Hematopoietic multipotent progenitor cell treated with erythropoietin and hydrocortisone succinate and interleukin-3 and kit ligand, for 15 days (in vitro differentiated cells): Measurements from ENCODE around the gene NAV2.

ENCODE experiments used
- DNase-seq: peaks from one replicate; pipeline ENCODE4 v3.0.0-alpha.2; 2015; ENCODE audit warnings: low spot score

Gene NAV2

DNA sequence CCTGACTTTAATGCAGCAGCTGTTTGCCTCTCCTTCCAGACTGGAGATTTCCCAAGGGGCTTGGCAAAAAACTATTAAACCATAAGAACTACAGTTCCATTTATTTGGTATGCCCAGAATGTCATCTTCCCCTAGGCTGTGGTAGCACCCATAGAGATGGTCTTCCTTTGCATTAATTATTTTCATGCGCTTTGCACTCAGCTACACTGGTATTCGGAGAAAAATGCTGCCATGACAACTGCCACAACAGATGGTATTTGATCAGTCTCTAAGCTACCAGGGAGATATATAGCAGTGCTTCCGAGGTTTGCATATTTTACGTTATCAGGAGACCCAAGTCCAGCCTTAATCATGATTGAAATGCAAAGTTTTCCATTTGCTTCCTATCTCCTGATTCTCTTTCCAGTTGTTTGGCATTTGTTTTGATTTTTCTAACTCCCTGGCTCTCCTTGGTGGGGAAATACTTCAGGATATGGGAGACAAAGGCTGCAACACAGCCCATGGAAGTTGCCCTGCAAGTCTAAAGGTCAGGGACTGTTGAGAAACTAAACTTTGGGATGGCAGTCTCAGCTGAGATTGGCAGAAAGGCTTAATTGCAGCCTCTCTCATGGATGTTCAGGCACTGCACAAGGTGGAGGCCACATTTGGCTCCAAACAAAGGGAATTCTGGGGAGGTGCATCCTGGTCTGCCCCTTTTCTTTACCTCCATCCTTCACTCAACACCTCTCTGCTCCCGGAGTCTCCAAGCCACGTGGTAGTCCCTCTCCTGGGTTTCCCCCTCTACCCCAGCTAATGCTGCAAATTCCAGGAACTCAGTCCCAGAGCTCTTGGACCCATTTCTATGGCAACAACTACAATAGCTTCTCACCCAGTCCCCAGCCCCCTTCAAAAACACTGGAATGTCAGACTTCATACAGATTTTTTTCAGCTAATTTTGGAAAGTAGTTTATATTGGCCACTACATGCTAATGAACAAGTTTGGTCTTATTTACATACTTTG, 151.8 kb downstream of the NAV2 start:
- DNase-seq, result no peak

DNA sequence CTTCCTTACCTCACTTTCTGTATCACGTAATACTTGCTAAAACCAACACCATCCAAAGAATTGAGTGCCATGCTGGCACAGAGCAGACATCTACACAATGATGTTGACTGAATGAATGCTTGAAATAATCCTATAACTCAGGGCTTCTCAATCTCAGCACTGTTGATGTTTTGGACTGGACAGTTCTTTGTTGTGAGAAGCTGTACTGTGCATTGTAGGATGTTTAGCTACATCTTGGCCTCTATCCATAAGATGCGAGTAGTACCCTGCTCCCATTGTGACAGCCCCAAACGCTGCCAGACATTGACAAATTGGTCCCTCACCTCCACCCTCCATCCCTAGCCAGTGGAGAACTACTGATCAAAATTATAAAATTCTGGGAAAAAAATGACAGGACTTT, 153.4 kb downstream of the NAV2 start:
- no peak for DNase-seq

DNA sequence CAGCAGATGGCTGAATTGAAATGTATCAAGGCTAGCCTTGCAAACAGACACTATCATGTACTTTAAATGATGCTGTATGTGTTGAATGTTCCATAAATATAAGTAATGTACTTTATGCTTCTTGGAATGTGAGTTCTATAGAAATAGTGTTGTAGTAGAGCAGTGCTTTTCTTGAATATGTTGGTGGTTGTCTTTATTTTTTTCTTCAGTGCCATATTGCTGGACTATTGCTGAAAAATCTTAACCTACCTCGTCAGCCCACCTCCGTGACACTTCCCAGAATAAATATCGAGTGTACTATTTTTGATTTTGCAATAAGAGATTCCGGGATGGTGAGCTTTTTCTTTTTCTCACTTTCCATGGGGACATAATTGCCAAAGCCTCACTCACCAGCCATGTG, 153.9 kb downstream of the NAV2 start:
- no peak for DNase-seq

DNA sequence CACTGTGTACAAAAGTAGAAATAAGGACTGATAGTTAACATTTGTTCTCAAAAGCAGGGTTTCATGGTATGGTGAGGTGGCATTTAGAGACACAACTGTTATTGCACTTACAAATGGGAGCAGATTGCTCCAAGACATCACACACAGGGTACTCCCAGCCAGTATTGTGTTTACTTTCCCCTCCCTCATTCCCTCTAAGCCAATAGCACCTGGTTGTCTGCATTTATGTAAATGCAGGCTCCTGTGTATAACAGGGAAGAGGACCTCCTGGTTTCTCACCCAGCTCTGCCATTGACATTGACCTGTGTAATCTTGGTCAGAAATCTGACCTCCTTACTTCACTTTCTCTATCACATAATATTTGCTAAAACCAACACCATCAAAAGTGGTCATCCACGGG, 154.4 kb downstream of the NAV2 start:
- no peak for DNase-seq

DNA sequence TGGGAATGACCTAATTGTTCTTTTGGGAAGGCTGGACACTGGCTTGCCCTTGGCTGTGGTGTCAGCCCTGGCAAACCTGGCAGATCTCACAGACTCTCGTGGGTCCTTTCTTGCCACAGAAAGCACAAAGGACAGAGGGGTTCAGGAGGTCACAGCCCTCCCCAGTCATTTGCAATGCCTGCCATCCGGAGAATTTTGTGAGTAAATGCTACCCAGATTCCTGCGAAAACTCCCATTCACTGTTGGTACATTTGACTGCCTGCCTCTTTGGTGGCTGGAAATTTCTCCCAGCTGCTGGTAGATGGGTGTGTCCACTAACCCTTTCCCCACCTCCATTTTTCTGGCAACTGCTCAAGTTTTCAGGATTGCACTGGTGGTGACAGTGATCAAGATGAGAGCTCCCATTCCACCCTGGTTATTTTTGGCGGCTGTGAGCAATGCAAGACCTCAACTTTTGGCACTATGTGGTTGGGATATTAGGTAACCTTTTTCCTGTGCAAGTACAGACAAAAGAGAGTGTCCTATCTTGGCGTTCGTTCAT, 155.7 kb downstream of the NAV2 start:
- DNase-seq, result no peak

DNA sequence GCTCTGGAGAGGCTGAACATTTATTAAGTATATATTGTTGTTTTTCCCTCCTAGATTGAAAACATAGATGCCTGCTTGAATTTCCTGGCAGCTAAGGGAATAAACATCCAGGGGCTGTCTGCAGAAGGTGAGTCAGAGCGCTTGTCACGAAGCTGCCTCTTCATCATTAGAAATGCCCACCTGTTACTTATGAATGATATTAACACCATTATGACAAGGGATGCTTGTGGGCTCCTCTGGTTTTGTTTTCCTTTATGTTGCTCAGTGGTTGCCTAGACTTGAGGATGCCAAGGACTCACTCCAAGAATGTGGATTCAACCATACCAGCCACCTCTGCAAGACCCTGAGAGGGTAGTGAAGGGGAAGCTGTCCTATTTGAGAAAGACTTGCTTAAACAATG, 156.2 kb downstream of the NAV2 start:
- no peak for DNase-seq

DNA sequence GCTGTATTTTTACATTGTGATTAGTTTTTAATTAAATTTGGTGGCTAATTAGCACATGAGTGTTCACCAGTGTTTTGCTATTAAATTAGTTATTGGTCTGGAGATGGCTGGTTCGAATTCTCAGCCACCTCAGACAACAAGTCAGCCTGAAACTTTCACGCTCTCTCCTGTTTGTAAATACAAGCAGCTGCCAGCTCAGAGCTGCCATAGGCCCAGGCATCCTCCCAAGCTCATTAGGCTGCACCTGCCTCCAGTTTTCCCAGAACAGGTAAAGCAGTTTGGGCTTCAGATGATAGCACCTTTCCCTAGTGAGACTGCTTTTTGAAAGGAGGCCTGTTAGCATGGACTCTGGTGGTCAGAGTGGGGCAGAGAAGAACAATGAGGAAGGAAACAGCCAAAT, 156.8 kb downstream of the NAV2 start:
- DNase-seq, result no peak

DNA sequence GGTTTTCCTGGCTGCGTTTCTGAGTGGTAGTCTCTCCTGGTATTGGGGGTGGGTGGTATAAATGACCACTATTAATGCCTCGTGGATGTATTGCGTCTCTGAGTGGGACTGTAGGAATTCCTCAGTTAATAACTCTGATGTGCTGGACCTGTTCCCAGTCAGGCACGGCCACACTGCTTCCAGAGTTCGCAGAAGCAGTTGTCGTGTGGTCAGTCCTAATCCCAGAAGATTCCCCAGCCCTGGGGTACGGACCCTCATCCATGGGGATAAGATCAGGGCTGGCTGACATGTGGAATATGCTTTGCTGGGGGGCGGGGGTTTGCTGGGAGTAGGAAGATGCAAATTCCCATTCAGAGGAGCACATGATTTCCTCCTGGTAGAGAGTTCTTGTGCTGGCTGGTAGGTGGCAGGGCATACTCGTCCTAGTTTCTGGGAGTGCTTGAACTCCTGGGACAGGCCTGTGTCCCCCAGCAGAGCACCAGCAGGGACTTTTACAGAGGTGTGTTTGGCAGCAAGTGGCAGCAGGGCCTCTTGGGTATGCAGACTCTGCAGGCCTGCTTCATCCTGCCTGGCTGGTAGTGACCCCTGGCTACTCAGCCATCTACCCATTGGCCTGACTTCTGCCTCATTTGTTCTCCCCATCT, 157.4 kb downstream of the NAV2 start:
- DNase-seq, result no peak

DNA sequence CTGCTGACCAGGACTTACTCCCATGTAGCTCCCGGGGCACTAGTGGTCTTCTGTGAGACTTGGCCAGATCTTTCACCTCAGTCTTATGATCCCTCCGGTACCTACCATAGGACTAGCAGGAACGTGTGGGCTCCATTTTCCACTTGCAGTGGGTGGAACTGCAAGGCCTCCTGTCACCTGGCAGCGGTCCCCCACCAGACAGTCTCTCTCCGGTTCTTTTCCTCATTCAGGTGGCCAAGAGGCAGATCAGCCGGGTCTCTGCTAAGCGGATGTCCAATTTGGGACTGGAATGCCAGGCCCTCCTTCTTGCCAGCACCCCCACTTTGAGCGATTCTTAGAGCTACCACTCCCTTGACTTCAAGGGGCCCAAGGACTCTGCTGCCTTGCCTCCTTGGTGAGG, 158.9 kb downstream of the NAV2 start:
- no peak for DNase-seq

DNA sequence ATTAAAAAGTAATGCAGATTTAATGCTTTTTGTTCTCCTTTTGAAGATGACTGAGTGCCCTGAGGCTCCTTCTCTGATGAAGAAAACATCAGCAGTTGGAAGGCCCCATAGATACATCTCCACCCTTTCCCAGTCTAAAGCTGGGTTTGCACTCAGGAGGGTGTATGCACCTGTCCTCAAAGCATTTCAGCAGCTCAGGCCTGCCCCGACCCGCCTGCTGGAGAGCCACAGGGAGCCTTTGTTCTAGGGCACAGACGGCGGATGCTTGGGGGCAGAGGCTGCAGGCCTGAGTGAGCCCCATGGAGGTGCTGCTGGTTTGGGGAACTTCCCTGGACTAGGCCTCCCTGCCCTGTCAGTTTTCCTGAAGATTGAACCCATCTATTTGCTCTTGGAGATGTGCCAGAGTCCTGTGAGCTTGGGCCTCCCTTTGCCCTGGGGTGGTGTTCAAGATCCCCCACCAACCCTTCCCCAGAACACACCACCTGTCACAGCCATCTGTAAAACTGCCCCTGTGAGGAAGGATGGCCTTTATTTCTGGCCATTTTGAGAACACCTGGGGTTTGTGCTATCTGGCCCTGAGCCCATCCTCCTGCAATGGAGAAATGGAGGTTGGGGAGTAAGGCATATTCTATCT, 160.0 kb downstream of the NAV2 start:
- DNase-seq, result no peak

DNA sequence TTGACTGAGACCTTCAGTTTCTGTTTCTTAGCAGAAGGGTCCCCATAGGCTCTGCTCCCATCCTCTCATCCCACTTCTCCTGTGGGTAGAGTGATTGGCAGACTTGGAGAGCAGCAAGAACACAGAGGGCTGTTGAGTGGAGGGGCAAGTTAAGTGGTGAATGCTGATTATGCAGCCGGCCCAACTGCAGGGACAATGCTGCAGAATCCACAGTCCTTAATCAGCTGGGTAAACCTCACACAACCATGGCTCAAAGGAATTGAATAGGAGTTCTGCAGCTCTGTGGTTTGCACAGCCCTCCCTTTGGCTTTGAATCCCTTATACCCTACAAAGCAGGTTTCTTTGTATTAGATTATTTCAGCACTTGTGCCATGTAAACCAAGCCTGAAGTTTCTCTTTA, 161.1 kb downstream of the NAV2 start:
- no peak for DNase-seq

DNA sequence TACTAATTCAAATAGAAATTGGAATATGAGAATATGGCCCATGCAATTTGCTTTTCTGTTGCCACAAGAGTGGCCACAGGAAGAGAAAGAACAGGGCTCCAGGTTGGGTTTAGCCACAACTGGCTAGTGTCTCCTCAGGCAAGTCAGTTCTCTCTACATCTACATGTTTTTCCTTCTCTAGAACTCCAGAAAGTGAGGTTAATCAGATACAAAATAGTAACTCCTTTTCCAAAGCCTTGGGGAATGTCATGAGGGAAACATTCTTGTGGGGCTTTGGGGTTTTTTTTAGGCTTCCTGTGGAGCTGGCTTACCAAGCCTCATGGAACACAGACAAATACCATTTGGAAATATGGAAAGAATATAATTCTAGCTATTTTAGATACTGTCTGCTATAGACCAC, 161.6 kb downstream of the NAV2 start:
- DNase-seq, result no peak

GRCh38 chr11:19876750-19877149, 164.1 kb downstream of the NAV2 start:
- DNase-seq, result no peak

- no peak for DNase-seq
These were observed 165.9 kb downstream of the NAV2 start for GRCh38 chr11:19878520-19878919.

GRCh38 chr11:19879307-19880087, 166.9 kb downstream of the NAV2 start:
- DNase-seq, result no peak

DNA sequence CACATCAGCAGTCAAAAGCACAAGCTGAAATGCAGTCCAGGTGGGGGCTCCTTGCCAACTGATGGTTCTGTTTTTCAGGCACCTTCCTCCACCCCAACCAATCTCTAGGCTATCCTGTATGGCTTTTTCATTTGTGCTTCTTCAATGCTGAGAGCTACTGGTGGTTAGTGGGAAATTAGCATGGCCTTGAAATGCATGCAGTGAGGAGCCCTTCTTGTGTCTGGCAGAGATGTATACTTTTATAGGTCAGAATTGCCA, 167.4 kb downstream of the NAV2 start:
- no peak for DNase-seq

DNA sequence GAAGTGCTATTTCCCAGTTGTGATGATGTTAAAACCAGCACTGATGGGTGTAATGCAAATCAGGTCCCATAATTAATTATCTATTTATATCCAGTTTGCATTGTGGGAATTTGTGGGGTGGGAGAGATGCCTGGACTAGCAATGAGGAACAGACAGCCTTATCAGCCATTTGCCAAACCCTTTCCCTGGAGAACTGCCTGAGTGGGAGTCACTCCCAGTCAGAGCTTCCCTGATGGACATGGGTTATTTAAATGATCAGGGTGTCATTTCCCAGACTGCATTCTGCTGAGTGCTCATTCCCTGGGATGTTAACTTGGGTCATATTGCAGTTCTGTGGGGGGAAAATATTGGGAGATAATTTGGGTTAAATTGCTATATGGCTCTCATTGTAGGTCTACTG, 168.5 kb downstream of the NAV2 start:
- DNase-seq, result no peak

DNA sequence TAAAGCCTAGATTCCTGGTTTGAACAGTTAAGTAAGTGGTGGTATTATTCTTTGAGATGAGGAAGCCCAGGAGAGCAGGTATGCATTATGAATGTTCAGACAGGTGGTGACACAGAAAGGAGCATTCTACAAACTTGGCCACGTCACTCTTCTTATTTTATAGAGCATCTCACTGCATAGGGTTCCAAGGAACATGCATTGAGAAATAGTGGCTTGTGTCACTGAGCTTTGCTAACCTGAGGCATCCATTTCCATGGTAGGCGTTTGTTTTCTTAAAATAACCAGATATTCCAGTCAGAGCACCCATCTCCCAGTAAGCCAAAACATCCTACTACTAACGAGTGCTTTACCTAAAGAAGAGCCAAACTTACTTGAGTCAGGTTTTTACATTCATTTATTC, 169.7 kb downstream of the NAV2 start:
- no peak for DNase-seq

DNA sequence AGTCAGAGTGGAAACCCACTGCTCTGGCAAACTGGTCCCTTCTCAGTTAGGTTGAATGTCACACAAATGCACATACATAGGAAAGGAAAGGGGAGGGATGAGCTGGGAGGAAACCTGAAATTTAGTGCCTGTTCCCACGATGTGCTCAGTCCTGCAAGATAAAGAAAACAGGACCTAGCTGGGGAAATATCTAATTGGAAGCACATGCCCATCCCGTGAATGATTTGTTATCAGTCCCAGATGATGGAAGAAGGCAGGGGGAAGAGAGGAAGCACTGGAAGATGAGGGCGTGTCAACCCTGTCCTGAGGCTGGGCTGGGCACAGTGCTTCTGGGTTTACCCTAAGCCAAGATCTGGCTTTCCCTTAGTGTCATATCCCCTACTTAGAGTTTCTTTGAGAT, 173.9 kb downstream of the NAV2 start:
- DNase-seq, result no peak

GRCh38 chr11:19887842-19888241, 175.2 kb downstream of the NAV2 start:
- DNase-seq, result no peak

GRCh38 chr11:19889531-19889930, 176.9 kb downstream of the NAV2 start:
- DNase-seq, result no peak

GRCh38 chr11:19890308-19890707, 177.7 kb downstream of the NAV2 start:
- DNase-seq, result no peak
